ENCODE data around the gene RFNG.

Gene RFNG

GRCh38 chr17:82013772-82014321 is 37.8 kb downstream of the RFNG start:
- DNase-seq (ENCODE audit: low read depth) = no peak

- no peak for DNase-seq (ENCODE audit: low read depth)
Observed at GRCh38 chr17:82013341-82013740, 38.3 kb downstream of the RFNG start.

GRCh38 chr17:82012640-82013295 is 38.8 kb downstream of the RFNG start:
- no peak for DNase-seq (ENCODE audit: low read depth)

- DNase-seq (ENCODE audit: low read depth) = no peak
Observed at GRCh38 chr17:82012261-82012639, 39.4 kb downstream of the RFNG start.

GRCh38 chr17:82011617-82012187 is 39.9 kb downstream of the RFNG start:
- DNase-seq (ENCODE audit: low read depth) = no peak

GRCh38 chr17:82010575-82011525 is 40.8 kb downstream of the RFNG start:
- no peak for DNase-seq (ENCODE audit: low read depth)

- no peak for DNase-seq (ENCODE audit: low read depth)
Observed at GRCh38 chr17:82009413-82009812, 42.2 kb downstream of the RFNG start.

GRCh38 chr17:82008941-82009405 is 42.6 kb downstream of the RFNG start:
- no peak for DNase-seq (ENCODE audit: low read depth)

- no peak for DNase-seq (ENCODE audit: low read depth)
Observed at GRCh38 chr17:82008258-82008940, 43.2 kb downstream of the RFNG start.

GRCh38 chr17:82007495-82008257 is 43.9 kb downstream of the RFNG start:
- no peak for DNase-seq (ENCODE audit: low read depth)

- no peak for DNase-seq (ENCODE audit: low read depth)
Observed at GRCh38 chr17:82007228-82007494, 44.5 kb downstream of the RFNG start.

- peak; percentile 23 for DNase-seq (ENCODE audit: low read depth)
Observed at GRCh38 chr17:82006468-82007227, 45.0 kb downstream of the RFNG start.

- no peak for DNase-seq (ENCODE audit: low read depth)
Observed at GRCh38 chr17:82005701-82006348, 45.8 kb downstream of the RFNG start.

GRCh38 chr17:82004517-82005455 is 46.8 kb downstream of the RFNG start:
- no peak for DNase-seq (ENCODE audit: low read depth)

- DNase-seq (ENCODE audit: low read depth) = peak; percentile 69
Observed at GRCh38 chr17:82003411-82004381, 47.9 kb downstream of the RFNG start.

- DNase-seq (ENCODE audit: low read depth) = no peak
Observed at GRCh38 chr17:82001571-82002056, 50.0 kb downstream of the RFNG start.

GRCh38 chr17:82000803-82001570 is 50.6 kb downstream of the RFNG start:
- DNase-seq (ENCODE audit: low read depth) = no peak

All from fibroblast of the conjunctiva (primary cell).